Mesenteric fat pad (tissue), 1 donor: ENCODE data around the gene DENND6A. TPM values are rescaled to one million over a fixed set of nuclear protein-coding genes. Genes with fewer than 3 reads are reported as not detected.
"Not testable (repeated sequence)": the region's sequence is repeated elsewhere in the genome, so short reads cannot be mapped to it uniquely, and the experiment has no call there.

ENCODE experiments used
- DNase-seq: peaks from one replicate; pipeline ENCODE4 v3.0.0-alpha.2; 2020; ENCODE audit warnings: low spot score
- total RNA-seq: library from RNA; stranded (reverse); fragmentation: NEBNext Ultra II Directional; extraction: Animal tissue kit (Norgen Biotek cat#: 25700); gene quantifications from one replicate; pipeline ENCODE4 v1.2.1, GENCODE V29; 2021
- donor health status: DM: yes; HTN: yes; CAD: no.

Gene DENND6A
- total RNA-seq, 1 donor from 2014 or later: 30.9 TPM

GRCh38 chr3:57696801-57697321, 4.0 kb upstream of the DENND6A start:
- no peak for DNase-seq

DNA sequence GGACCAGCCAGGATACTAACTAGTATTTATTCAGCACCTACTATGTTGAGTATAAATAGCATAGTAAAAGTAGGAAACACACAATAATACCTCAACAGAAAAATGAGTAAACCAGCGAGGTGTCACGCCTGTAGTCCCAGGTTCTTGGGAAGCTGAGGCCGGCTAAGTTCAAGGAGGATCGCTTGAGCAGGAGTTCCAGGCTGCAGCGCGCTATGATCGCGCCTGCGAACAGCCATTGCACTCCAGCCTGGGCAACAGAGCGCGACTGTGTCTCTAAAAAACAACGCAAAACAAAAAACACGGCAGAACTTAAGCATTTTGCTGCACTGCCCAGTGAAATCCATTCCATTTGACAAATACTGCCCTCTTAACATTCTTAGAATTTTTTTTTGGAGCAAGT, 1.3 kb upstream of the DENND6A start:
- DNase-seq: no peak

DNA sequence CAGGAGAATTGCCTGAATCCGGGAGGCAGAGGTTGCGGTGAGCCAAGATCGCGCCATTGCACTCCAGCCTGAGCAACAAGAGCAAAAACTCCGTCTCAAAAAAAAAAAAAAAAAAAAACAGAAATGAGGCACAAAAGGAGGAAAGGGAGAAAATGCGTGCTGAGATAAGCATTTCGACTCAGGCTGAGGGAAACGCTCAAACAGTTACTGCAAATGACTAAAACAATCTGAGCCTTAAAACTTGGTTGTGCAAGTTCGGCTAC, 813 bp downstream of the DENND6A start:
- DNase-seq: not testable (repeated sequence)

DNA sequence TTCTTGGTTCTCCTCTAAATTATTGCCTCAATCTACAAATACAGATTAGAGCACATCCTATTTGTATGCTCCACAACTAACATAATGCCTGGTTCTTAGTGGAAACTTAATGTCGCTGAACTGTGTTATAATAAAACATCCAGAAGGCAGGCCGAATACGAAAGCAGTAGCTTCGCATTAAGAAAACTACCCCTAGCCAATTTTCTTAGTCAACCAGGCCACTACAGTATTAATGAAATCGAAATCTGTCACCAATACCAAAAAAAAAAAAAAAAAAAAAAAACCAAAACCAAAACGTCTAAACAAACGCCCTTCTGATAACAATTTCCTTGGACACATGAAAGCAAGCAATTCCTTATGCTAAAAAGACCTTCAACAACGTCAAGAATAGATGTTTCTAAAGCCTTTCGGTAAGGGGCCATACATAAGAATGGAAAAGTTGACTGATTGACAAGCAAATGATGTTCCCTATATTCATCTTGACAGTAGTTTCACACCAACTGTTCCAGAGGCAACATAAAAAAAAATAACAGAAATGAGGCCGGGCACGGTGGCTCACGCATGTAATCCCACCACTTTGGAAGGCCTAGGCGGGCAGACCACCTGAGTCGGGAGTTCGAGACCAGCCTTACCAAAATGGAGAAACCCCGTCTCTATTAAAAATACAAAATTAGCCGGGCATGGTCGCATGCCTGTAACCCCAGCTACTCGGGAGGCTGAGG, 1.3 kb downstream of the DENND6A start:
- DNase-seq: no peak

- no peak for DNase-seq
Measured at GRCh38 chr3:57689367-57690053, 3.4 kb downstream of the DENND6A start.

- DNase-seq: no peak
Measured at GRCh38 chr3:57688291-57688690, 4.6 kb downstream of the DENND6A start.

DNA sequence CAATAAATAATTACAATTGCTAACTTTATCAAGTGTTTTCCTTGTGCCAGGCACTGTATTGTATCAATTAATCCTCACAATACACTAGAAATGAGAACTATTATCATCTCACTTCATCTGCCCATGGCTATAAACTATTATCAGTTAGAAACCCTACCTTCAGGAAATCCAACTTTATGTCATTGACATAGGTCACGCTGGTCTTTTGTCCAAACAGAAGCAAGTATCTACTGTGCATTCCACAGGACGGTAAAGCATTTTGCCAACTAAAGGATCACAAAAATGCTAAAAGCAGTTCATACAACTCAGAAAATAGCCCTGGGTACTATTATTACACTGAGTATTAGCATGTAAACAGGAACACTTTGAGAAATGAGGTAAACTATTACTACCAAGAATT, 9.6 kb downstream of the DENND6A start:
- DNase-seq: no peak

GRCh38 chr3:57682284-57682683, 10.6 kb downstream of the DENND6A start:
- DNase-seq: no peak

DNA sequence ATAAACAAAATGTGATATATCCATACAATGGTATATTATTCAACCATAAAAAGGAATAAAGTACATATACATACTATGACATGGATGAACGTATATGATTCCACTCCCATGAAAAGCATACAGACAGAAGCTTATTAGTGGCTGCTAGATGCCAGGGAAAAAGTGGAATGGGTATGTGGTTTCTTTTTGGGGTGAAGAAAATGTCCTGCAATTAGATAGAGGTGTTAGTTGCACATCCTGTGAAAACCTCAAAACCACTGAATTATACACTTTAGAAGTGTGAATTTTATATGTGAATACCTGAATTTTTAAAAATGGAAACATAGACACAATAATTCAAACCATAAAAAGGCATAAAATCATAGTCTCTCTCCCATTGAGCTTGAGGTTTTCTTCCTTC, 11.2 kb downstream of the DENND6A start:
- DNase-seq: no peak

- DNase-seq: no peak
Measured at GRCh38 chr3:57680046-57680445, 12.8 kb downstream of the DENND6A start.

GRCh38 chr3:57675530-57675929, 17.3 kb downstream of the DENND6A start:
- no peak for DNase-seq

GRCh38 chr3:57673156-57673555, 19.7 kb downstream of the DENND6A start:
- DNase-seq: no peak

DNA sequence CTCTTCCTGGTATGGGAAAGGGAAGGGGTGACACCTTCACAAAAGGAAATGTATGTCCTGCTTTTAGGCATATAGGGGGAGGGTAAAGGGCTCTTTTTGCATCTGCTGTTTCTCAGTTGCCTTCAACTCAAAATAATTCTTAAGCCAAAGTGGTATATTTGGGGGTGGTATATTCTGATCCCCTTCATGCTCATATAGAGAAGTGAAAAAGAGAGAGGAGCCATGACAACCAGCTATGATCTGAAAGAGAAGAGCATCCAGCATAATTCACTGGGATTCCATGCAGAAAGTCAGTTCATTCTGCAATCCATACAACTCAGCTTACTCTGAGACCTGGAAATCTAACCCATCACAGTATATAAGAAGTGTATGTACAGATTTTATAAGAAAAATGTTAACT, 22.3 kb downstream of the DENND6A start:
- DNase-seq: no peak

- DNase-seq: no peak
Measured at GRCh38 chr3:57661404-57661803, 31.5 kb downstream of the DENND6A start.

DNA sequence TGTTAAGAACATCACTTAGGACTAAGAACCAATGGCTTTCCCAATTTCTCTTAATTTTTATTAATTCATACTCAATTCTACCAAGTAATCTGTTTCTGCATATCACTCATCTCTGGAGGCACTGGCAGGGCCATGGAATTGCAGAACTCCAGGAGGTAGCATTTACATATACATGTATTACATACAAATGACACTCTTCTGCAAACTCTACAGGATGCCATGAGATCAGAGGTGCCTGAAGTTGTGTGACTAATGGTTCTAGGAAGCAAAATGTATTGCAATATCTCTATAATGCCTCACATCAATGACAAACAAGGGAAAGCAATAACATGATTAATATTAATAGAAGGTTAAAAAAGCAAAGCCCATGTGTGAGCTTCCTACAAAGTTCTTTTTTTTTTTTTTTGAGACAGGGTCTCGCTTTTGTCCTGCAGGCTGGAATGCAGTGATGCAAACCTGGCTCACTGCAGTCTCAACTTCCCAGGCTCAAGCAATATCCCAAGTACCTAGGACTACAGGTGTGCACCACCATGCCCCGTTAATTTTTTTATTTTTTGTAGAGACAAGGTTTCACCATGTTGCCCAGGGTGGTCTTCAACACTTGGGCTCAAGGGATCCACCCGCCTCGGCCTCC, 33.0 kb downstream of the DENND6A start:
- DNase-seq: no peak

DNA sequence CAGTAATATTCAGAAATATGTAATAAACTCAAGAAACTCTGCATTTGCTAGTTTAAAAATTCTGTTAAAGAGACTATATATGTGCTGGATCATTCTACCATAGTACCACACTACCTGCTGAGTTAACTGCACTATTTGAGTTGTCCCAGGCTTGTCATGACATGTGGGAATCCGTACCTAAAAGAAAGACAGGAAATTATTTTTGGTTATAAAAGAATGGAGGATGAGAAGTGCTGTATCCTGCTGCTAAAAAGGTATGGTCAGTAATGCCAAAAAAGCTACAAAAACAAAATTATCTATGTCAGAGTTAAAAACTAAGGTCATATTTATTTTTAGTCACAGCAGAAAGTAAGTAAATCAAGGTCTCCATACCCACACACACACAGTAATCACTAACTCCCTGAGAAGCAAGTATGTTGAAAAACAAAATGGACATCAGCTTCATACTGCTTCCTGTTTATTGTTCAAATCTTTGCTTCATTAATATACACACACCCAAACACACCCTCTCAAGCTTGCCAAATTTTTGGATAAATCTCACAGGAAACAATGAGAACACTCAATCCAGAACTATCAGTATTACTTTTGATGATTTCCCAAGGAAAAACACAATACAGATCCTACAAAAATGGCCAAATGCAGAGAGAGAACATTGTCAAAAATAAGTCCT, 33.7 kb downstream of the DENND6A start:
- DNase-seq: no peak

DNA sequence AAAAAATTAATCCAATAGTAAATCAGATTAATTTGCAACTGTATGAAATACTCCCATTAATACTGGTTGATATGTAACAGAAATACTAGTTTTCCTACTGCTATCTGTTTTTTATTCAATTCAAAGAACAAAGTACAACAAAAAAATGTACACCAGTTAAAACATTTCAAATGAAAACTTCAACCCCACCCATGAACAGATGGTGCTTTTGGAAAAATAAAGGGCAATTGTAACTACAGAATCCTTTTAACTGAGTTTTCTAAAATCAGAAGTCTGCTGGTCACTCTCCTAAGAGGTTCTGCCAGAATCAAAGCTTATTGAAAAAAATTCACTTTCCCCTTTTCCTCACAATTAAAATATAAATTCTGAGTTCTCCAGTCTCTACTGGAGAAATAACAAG, 34.3 kb downstream of the DENND6A start:
- no peak for DNase-seq

- no peak for DNase-seq
Measured at GRCh38 chr3:57655727-57656126, 37.1 kb downstream of the DENND6A start.

GRCh38 chr3:57654267-57654666, 38.6 kb downstream of the DENND6A start:
- DNase-seq: no peak

- DNase-seq: no peak
Measured at GRCh38 chr3:57652203-57652602, 40.7 kb downstream of the DENND6A start.

- DNase-seq: no peak
Measured at GRCh38 chr3:57647292-57647940, 45.5 kb downstream of the DENND6A start.

GRCh38 chr3:57646723-57647122, 46.2 kb downstream of the DENND6A start:
- no peak for DNase-seq
